ENCODE results near the gene EIF1AD. TPM values are rescaled to one million over a fixed set of nuclear protein-coding genes. Genes with fewer than 3 reads are reported as not detected.
"Not testable (repeated sequence)": the region's sequence is repeated elsewhere in the genome, so short reads cannot be mapped to it uniquely, and the experiment has no call there.

Gene EIF1AD
- total RNA-seq, 3 donors from 2014 or later (not counting 1 experiment from before 2014, with no cell fraction given): 49.9 to 74.2 (median 62.8) TPM

DNA sequence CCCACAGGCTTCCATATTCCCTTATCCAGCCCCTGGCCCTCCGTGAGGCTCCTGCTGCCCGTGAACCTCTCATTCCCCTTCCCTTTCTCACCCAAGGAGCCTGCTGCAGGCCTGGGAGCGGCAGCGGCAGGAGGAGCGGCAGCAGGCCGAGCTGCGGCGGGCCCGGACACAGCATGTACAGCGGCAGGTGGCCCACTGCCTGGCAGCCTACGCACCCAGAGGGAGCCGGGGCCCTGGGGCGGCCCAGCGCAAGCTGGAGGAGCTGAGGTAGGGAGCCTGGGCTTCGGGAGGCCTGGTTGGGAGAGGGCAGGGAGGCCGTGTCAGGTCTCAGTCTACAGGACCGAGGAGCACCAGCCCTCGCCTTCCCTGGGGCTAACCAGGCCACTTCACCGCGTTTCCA lies 48.5 kb downstream of the EIF1AD start:
- ATAC-seq: no peak
- no peaks in the 10 kb centered on the region for H3K4me1 Mint-ChIP-seq
- H3K27me3 Mint-ChIP-seq (ENCODE audit: low read depth in 2 of 2): no peaks in the 10 kb centered on the region
- no peaks in the 10 kb centered on the region for H3K9me3 ChIP-seq (ENCODE audit: control insufficient read depth, insufficient read depth, low read length)
- no peak for TF ChIP-seq CTCF (IDR thresholded peaks at IDR 0.05)
- no peak overlapping the region for H3K27ac ChIP-seq (ENCODE audit: low read length)
- no peaks in the 10 kb centered on the region for H3K36me3 Mint-ChIP-seq
- no peak overlapping the region for H3K4me3 ChIP-seq (ENCODE audit: low read length)
- DNase-seq: no peak
- intact Hi-C loops (cut with micrococcal nuclease): no loop called here
- no peaks in the 10 kb centered on the region for H3K9me3 Mint-ChIP-seq
- WGBS (ENCODE audit: insufficient coverage): 94% methylated on average over 20 of the region's 20 CpGs
- H3K27me3 ChIP-seq (ENCODE audit: control insufficient read depth, insufficient read depth, low read length): no peaks in the 10 kb centered on the region
- H3K4me1 ChIP-seq (ENCODE audit: control insufficient read depth, insufficient read depth, low read length): peaks cover 15% of the 10 kb centered on the region
- no peak overlapping the region for H3K4me3 Mint-ChIP-seq
- H3K36me3 ChIP-seq (ENCODE audit: control insufficient read depth, insufficient read depth, low read length): no peaks in the 10 kb centered on the region
- H3K27ac Mint-ChIP-seq: no peak overlapping the region

- no peaks in the 10 kb centered on the region for H3K36me3 ChIP-seq (ENCODE audit: control insufficient read depth, insufficient read depth, low read length)
- DNase-seq (no peak), ATAC-seq (no peak)
- H3K9me3 ChIP-seq (ENCODE audit: control insufficient read depth, insufficient read depth, low read length): no peaks in the 10 kb centered on the region
- 94% methylated on average over 6 of the region's 6 CpGs for WGBS (ENCODE audit: insufficient coverage)
- no peak for TF ChIP-seq CTCF (IDR thresholded peaks at IDR 0.05)
- Mint-ChIP-seq H3K9me3 (no peaks in the 10 kb centered on the region), H3K27ac (no peak overlapping the region), H3K27me3 (ENCODE audit: low read depth in 2 of 2) (no peaks in the 10 kb centered on the region), H3K4me3 (no peak overlapping the region), H3K36me3 (no peaks in the 10 kb centered on the region), H3K4me1 (no peaks in the 10 kb centered on the region)
- intact Hi-C loops (cut with micrococcal nuclease): no loop called here
- peaks cover 9% of the 10 kb centered on the region for H3K4me1 ChIP-seq (ENCODE audit: control insufficient read depth, insufficient read depth, low read length)
- no peaks in the 10 kb centered on the region for H3K27me3 ChIP-seq (ENCODE audit: control insufficient read depth, insufficient read depth, low read length)
- H3K4me3 ChIP-seq (ENCODE audit: low read length): no peak overlapping the region
- no peak overlapping the region for H3K27ac ChIP-seq (ENCODE audit: low read length)
Measured at GRCh38 chr11:65952052-65952521, 49.9 kb downstream of the EIF1AD start.

GRCh38 chr11:65951641-65952040 lies 50.3 kb downstream of the EIF1AD start:
- H3K27ac ChIP-seq (ENCODE audit: low read length); ATAC-seq; H3K4me3 ChIP-seq (ENCODE audit: low read length); H3K27me3 Mint-ChIP-seq (ENCODE audit: low read depth in 2 of 2); H3K36me3 ChIP-seq (ENCODE audit: control insufficient read depth, insufficient read depth, low read length); H3K4me1 Mint-ChIP-seq; H3K4me3 Mint-ChIP-seq; H3K36me3 Mint-ChIP-seq; H3K9me3 ChIP-seq (ENCODE audit: control insufficient read depth, insufficient read depth, low read length); H3K9me3 Mint-ChIP-seq; intact Hi-C loops (cut with micrococcal nuclease); H3K4me1 ChIP-seq (ENCODE audit: control insufficient read depth, insufficient read depth, low read length); H3K27me3 ChIP-seq (ENCODE audit: control insufficient read depth, insufficient read depth, low read length); DNase-seq; H3K27ac Mint-ChIP-seq: not testable (repeated sequence)
- WGBS (ENCODE audit: insufficient coverage): 77% methylated on average over 2 of the region's 3 CpGs

GRCh38 chr11:65950711-65951110 lies 51.2 kb downstream of the EIF1AD start:
- DNase-seq; H3K27ac Mint-ChIP-seq; H3K4me1 ChIP-seq (ENCODE audit: control insufficient read depth, insufficient read depth, low read length); H3K27me3 Mint-ChIP-seq (ENCODE audit: low read depth in 2 of 2); H3K4me3 ChIP-seq (ENCODE audit: low read length); intact Hi-C loops (cut with micrococcal nuclease); H3K4me3 Mint-ChIP-seq; ATAC-seq; H3K27ac ChIP-seq (ENCODE audit: low read length); H3K36me3 Mint-ChIP-seq; H3K4me1 Mint-ChIP-seq; H3K27me3 ChIP-seq (ENCODE audit: control insufficient read depth, insufficient read depth, low read length); H3K9me3 Mint-ChIP-seq; H3K36me3 ChIP-seq (ENCODE audit: control insufficient read depth, insufficient read depth, low read length); H3K9me3 ChIP-seq (ENCODE audit: control insufficient read depth, insufficient read depth, low read length): not testable (repeated sequence)
- WGBS (ENCODE audit: insufficient coverage): 83% methylated on average over 4 of the region's 5 CpGs

Measured in natural killer cell (primary cell).